GM18870 (cell line): ENCODE data around the gene ST3GAL3.

ENCODE experiments used
- ATAC-seq: cut with Tn5 transposase; IDR thresholded peaks from one replicate; pipeline ENCODE4 v1.9.1; 2021; ENCODE audit warnings: moderate library complexity; ENCODE audit not compliant: unreplicated experiment

Gene ST3GAL3

GRCh38 chr1:43957407-43958040 is 250.2 kb downstream of the ST3GAL3 start:
- ATAC-seq, result no peak

GRCh38 chr1:43958351-43959255 is 251.3 kb downstream of the ST3GAL3 start:
- ATAC-seq, result no peak

GRCh38 chr1:43960798-43961197 is 253.5 kb downstream of the ST3GAL3 start:
- no peak for ATAC-seq

- ATAC-seq, result no peak
These were observed 254.4 kb downstream of the ST3GAL3 start for GRCh38 chr1:43961692-43962091.

GRCh38 chr1:43962324-43962723 is 255.0 kb downstream of the ST3GAL3 start:
- no peak for ATAC-seq

- ATAC-seq, result no peak
These were observed 255.7 kb downstream of the ST3GAL3 start for GRCh38 chr1:43963006-43963405.

GRCh38 chr1:43963890-43964289 is 256.6 kb downstream of the ST3GAL3 start:
- ATAC-seq, result no peak

GRCh38 chr1:43965316-43965715 is 258.0 kb downstream of the ST3GAL3 start:
- ATAC-seq, result no peak

GRCh38 chr1:43968348-43968948 is 261.1 kb downstream of the ST3GAL3 start:
- ATAC-seq, result no peak

- peak; percentile 4 for ATAC-seq
These were observed 262.0 kb downstream of the ST3GAL3 start for GRCh38 chr1:43969416-43969745.

- ATAC-seq, result peak; percentile 73
These were observed 262.6 kb downstream of the ST3GAL3 start, which contains the start of gene DPH2 for GRCh38 chr1:43969746-43970466. Gene DPH2 (plus strand): TSS chr1:43970010. CDS start chr1:43970176, 166 bp downstream.

- ATAC-seq, result no peak
These were observed 263.2 kb downstream of the ST3GAL3 start for GRCh38 chr1:43970502-43970901.

- ATAC-seq, result no peak
These were observed 263.6 kb downstream of the ST3GAL3 start for GRCh38 chr1:43970911-43971310.

- ATAC-seq, result no peak
These were observed 264.1 kb downstream of the ST3GAL3 start for GRCh38 chr1:43971336-43971980.

GRCh38 chr1:43973981-43974442 is 266.7 kb downstream of the ST3GAL3 start:
- no peak for ATAC-seq

GRCh38 chr1:43974443-43975248 is 267.3 kb downstream of the ST3GAL3 start, which contains the start of gene ATP6V0B:
Gene ATP6V0B (plus strand): TSS chr1:43974960. CDS start chr1:43975041, 81 bp downstream.
- ATAC-seq, result peak; percentile 54

- no peak for ATAC-seq
These were observed 268.1 kb downstream of the ST3GAL3 start for GRCh38 chr1:43975249-43975961.

GRCh38 chr1:43976045-43976444 is 268.7 kb downstream of the ST3GAL3 start:
- no peak for ATAC-seq

GRCh38 chr1:43976890-43977289 is 269.6 kb downstream of the ST3GAL3 start:
- no peak for ATAC-seq
